HL-60 (cell line): ENCODE results near the gene PARD3.

Experiments
- GABPA ChIP-seq: IDR thresholded peaks from 2 replicates; pipeline ENCODE4 v1.6.1; 2012; ENCODE audit warnings: low read depth
- TF ChIP-seq, protein P1 (sequence below): IDR thresholded peaks from one replicate; pipeline ENCODE4 v1.5.1; 2011; ENCODE audit warnings: low read length, control low read depth, inconsistent platforms; ENCODE audit not compliant: insufficient read depth

GRCh38 chr10:34348021-34348420, 467.1 kb downstream of the PARD3 start:
- no peak for TF ChIP-seq GABPA
- TF ChIP-seq, protein P1, sequence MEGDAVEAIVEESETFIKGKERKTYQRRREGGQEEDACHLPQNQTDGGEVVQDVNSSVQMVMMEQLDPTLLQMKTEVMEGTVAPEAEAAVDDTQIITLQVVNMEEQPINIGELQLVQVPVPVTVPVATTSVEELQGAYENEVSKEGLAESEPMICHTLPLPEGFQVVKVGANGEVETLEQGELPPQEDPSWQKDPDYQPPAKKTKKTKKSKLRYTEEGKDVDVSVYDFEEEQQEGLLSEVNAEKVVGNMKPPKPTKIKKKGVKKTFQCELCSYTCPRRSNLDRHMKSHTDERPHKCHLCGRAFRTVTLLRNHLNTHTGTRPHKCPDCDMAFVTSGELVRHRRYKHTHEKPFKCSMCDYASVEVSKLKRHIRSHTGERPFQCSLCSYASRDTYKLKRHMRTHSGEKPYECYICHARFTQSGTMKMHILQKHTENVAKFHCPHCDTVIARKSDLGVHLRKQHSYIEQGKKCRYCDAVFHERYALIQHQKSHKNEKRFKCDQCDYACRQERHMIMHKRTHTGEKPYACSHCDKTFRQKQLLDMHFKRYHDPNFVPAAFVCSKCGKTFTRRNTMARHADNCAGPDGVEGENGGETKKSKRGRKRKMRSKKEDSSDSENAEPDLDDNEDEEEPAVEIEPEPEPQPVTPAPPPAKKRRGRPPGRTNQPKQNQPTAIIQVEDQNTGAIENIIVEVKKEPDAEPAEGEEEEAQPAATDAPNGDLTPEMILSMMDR, result no peak
